CD8-positive, alpha-beta memory T cell (primary cell): Measurements from ENCODE around the gene TFB1M. TPM values are rescaled to one million over a fixed set of nuclear protein-coding genes. Genes with fewer than 3 reads are reported as not detected.
"Not testable (repeated sequence)": the region's sequence is repeated elsewhere in the genome, so short reads cannot be mapped to it uniquely, and the experiment has no call there.

ENCODE experiments used
- CTCF ChIA-PET: fragments of 350-600 bp; sonication (Branson Sonifier 250); formaldehyde crosslinking; loops from one replicate; lab custom pipeline; 2021; ENCODE audit warnings: antibody characterized with exemption; lab: Charles Lee
- POLR2A ChIA-PET: fragments of 350-600 bp; sonication (Branson Sonifier 250); formaldehyde crosslinking; loops from one replicate; lab custom pipeline; 2021; ENCODE audit warnings: antibody characterized with exemption; lab: Charles Lee
- DNase-seq, 5 donors: peaks; one replicate each; pipeline versions ENCODE4 v3.0.0 to v3.0.0-alpha.2; 2020 to 2022; ENCODE audit warnings: mixed read lengths in 1 of 5
- H3K27ac ChIP-seq: one replicate; pipeline ENCODE4 v1.7.0; 2013; ENCODE audit warnings: low read depth, mild to moderate bottlenecking, low read length, moderate library complexity
- H3K27me3 ChIP-seq: 2 replicates; pipeline ENCODE4 v1.7.0; 2013; ENCODE audit warnings: low read length, mild to moderate bottlenecking; ENCODE audit not compliant: insufficient read depth, poor library complexity, severe bottlenecking
- H3K36me3 ChIP-seq: 2 replicates; pipeline ENCODE4 v1.7.0; 2013; ENCODE audit warnings: mild to moderate bottlenecking, low read length, moderate library complexity; ENCODE audit not compliant: insufficient read depth
- H3K4me1 ChIP-seq: 2 replicates; pipeline ENCODE4 v1.7.0; 2013; ENCODE audit warnings: mild to moderate bottlenecking, low read length, moderate library complexity; ENCODE audit not compliant: insufficient read depth
- H3K4me3 ChIP-seq: 2 replicates; pipeline ENCODE4 v1.7.0; 2013; ENCODE audit warnings: mild to moderate bottlenecking, low read length
- H3K9me3 ChIP-seq: 2 replicates; pipeline ENCODE4 v1.7.0; 2013; ENCODE audit warnings: mild to moderate bottlenecking, low read length
- H3K27ac Mint-ChIP-seq, 8 donors: one replicate each; pipeline ENCODE4 v1.8.0; 2020 to 2021; ENCODE audit warnings: mixed read lengths in 8 of 8, mild to moderate bottlenecking in 6 of 8, inconsistent platforms in 3 of 8, moderate library complexity in 3 of 8
- H3K27me3 Mint-ChIP-seq, 2 donors: one replicate each; pipeline ENCODE4 v1.8.0; 2020 to 2021; ENCODE audit warnings: mixed read lengths in 2 of 2, mild to moderate bottlenecking in 1 of 2, moderate library complexity in 1 of 2
- H3K36me3 Mint-ChIP-seq, 3 donors: one replicate each; pipeline ENCODE4 v1.8.0; 2020 to 2021; ENCODE audit warnings: mixed read lengths in 3 of 3, inconsistent platforms in 1 of 3, mild to moderate bottlenecking in 1 of 3
- H3K4me1 Mint-ChIP-seq, 3 donors: one replicate each; pipeline ENCODE4 v1.8.0; 2020 to 2021; ENCODE audit warnings: mixed read lengths in 3 of 3, inconsistent platforms in 1 of 3, mild to moderate bottlenecking in 1 of 3
- H3K4me3 Mint-ChIP-seq, 7 donors: one replicate each; pipeline ENCODE4 v1.8.0; 2020 to 2021; ENCODE audit warnings: mixed read lengths in 7 of 7, mild to moderate bottlenecking in 6 of 7, moderate library complexity in 4 of 7, inconsistent platforms in 2 of 7
- H3K9me3 Mint-ChIP-seq, 5 donors: one replicate each; pipeline ENCODE4 v1.8.0; 2020 to 2022; ENCODE audit warnings: mixed read lengths in 5 of 5, mild to moderate bottlenecking in 3 of 5, moderate library complexity in 2 of 5, inconsistent platforms in 1 of 5
- polyA plus RNA-seq: library from polyadenylated mRNA; unstranded; fragments of 300-500 nt; fragmentation: Illumina TruSeq; gene quantifications from one replicate; pipeline ENCODE4 v1.2.3, GENCODE V29; 2021
- total RNA-seq, 2 experiments: library from RNA; stranded (reverse); gene quantifications; one replicate each; pipeline ENCODE4 v1.2.3, GENCODE V29; 2021

TFB1M gene
- total and polyA plus RNA-seq, 3 experiments from 2014 or later, result 13.2 to 40.8 (median 37.7) TPM

GRCh38 chr6:155274106-155274505 is 40.2 kb downstream of the TFB1M start:
- H3K4me3 Mint-ChIP-seq, result no peak overlapping the region
- Histone ChIP-seq H3K36me3 (peaks cover 7% of the 10 kb centered on the region), H3K4me1 (no peaks in the 10 kb centered on the region), H3K9me3 (no peaks in the 10 kb centered on the region), H3K4me3 (no peak overlapping the region), H3K27me3 (no peaks in the 10 kb centered on the region), H3K27ac (no peak overlapping the region)
- peaks cover 14 to 18% (median 18%) of the 10 kb centered on the region in 3 donors for H3K4me1 Mint-ChIP-seq
- H3K27ac Mint-ChIP-seq, result no peak overlapping the region
- no peaks in the 10 kb centered on the region for H3K27me3 Mint-ChIP-seq
- ChIA-PET POLR2A (no interaction called here), CTCF (no interaction called here)
- no peaks in the 10 kb centered on the region for H3K9me3 Mint-ChIP-seq
- H3K36me3 Mint-ChIP-seq, result peaks cover 0 to 63% (median 15%) of the 10 kb centered on the region in 3 donors
- no peak for DNase-seq

GRCh38 chr6:155273431-155273830 is 40.9 kb downstream of the TFB1M start:
- ChIA-PET POLR2A (no interaction called here), CTCF (interaction anchor here (1.6 kb wide), 1 partner anchor 9 kb away, joined by 3 read pairs; no protein-coding TSS in a partner anchor)
- peaks cover 7% of the 10 kb centered on the region for H3K36me3 ChIP-seq
- no peak overlapping the region for H3K4me3 ChIP-seq
- no peaks in the 10 kb centered on the region for H3K4me1 ChIP-seq
- DNase-seq, result no peak
- Mint-ChIP-seq H3K27me3 (no peaks in the 10 kb centered on the region), H3K36me3 (peaks cover 0 to 56% (median 15%) of the 10 kb centered on the region in 3 donors), H3K4me3 (no peak overlapping the region), H3K27ac (peak overlapping the region in 4 of 8 donors; percentile 26 to 51 (median 33)), H3K4me1 (peaks cover 13 to 18% (median 15%) of the 10 kb centered on the region in 3 donors), H3K9me3 (no peaks in the 10 kb centered on the region)
- H3K27me3 ChIP-seq, result no peaks in the 10 kb centered on the region
- H3K9me3 ChIP-seq, result no peaks in the 10 kb centered on the region
- no peak overlapping the region for H3K27ac ChIP-seq

GRCh38 chr6:155272353-155273232 is 41.7 kb downstream of the TFB1M start:
- Mint-ChIP-seq H3K4me3 (no peak overlapping the region), H3K27me3 (no peaks in the 10 kb centered on the region), H3K36me3 (peaks cover 0 to 56% (median 15%) of the 10 kb centered on the region in 3 donors), H3K9me3 (no peaks in the 10 kb centered on the region), H3K4me1 (peaks cover 15 to 22% (median 17%) of the 10 kb centered on the region in 3 donors), H3K27ac (peak overlapping the region in 1 of 8 donors; percentile 51)
- ChIA-PET POLR2A (no interaction called here), CTCF (interaction anchor here (1.6 kb wide), 1 partner anchor 10 kb away, joined by 3 read pairs; no protein-coding TSS in a partner anchor)
- Histone ChIP-seq H3K27ac (no peak overlapping the region), H3K4me1 (no peaks in the 10 kb centered on the region), H3K27me3 (no peaks in the 10 kb centered on the region), H3K4me3 (no peak overlapping the region), H3K36me3 (peaks cover 7% of the 10 kb centered on the region), H3K9me3 (no peaks in the 10 kb centered on the region)
- DNase-seq, result no peak

GRCh38 chr6:155271145-155271544 is 43.1 kb downstream of the TFB1M start:
- no peak overlapping the region for H3K27ac Mint-ChIP-seq
- no peak overlapping the region for H3K27ac ChIP-seq
- H3K4me1 ChIP-seq, result no peaks in the 10 kb centered on the region
- no peaks in the 10 kb centered on the region for H3K9me3 Mint-ChIP-seq
- H3K4me1 Mint-ChIP-seq, result peaks cover 12 to 19% (median 16%) of the 10 kb centered on the region in 3 donors
- POLR2A ChIA-PET, result no interaction called here
- no peak overlapping the region for H3K4me3 ChIP-seq
- no peaks in the 10 kb centered on the region for H3K27me3 ChIP-seq
- no peaks in the 10 kb centered on the region for H3K9me3 ChIP-seq
- DNase-seq, result no peak
- H3K4me3 Mint-ChIP-seq, result no peak overlapping the region
- H3K27me3 Mint-ChIP-seq, result no peaks in the 10 kb centered on the region
- CTCF ChIA-PET, result no interaction called here
- peaks cover 0 to 56% (median 14%) of the 10 kb centered on the region in 3 donors for H3K36me3 Mint-ChIP-seq
- H3K36me3 ChIP-seq, result peaks cover 7% of the 10 kb centered on the region

GRCh38 chr6:155270561-155271091 is 43.7 kb downstream of the TFB1M start:
- no peak for DNase-seq
- Mint-ChIP-seq H3K9me3 (no peaks in the 10 kb centered on the region), H3K27ac (no peak overlapping the region), H3K4me3 (no peak overlapping the region), H3K27me3 (no peaks in the 10 kb centered on the region), H3K36me3 (peaks cover 0 to 56% (median 14%) of the 10 kb centered on the region in 3 donors), H3K4me1 (peaks cover 11 to 19% (median 12%) of the 10 kb centered on the region in 3 donors)
- Histone ChIP-seq H3K27me3 (no peaks in the 10 kb centered on the region), H3K36me3 (peaks cover 7% of the 10 kb centered on the region), H3K27ac (no peak overlapping the region), H3K4me3 (no peak overlapping the region), H3K4me1 (no peaks in the 10 kb centered on the region), H3K9me3 (no peaks in the 10 kb centered on the region)
- ChIA-PET CTCF (no interaction called here), POLR2A (no interaction called here)

GRCh38 chr6:155269765-155270164 is 44.5 kb downstream of the TFB1M start:
- no peak overlapping the region for H3K27ac ChIP-seq
- ChIA-PET CTCF (interaction anchor here (1.3 kb wide), 1 partner anchor 9 kb away, joined by 3 read pairs; no protein-coding TSS in a partner anchor), POLR2A (no interaction called here)
- no peaks in the 10 kb centered on the region for H3K9me3 ChIP-seq
- H3K4me3 ChIP-seq, result no peak overlapping the region
- H3K27me3 Mint-ChIP-seq, result no peaks in the 10 kb centered on the region
- H3K4me1 Mint-ChIP-seq, result peaks cover 11 to 15% (median 12%) of the 10 kb centered on the region in 3 donors
- no peaks in the 10 kb centered on the region for H3K9me3 Mint-ChIP-seq
- H3K4me1 ChIP-seq, result no peaks in the 10 kb centered on the region
- H3K36me3 ChIP-seq, result peaks cover 7% of the 10 kb centered on the region
- H3K4me3 Mint-ChIP-seq, result no peak overlapping the region
- H3K36me3 Mint-ChIP-seq, result peaks cover 0 to 58% (median 14%) of the 10 kb centered on the region in 3 donors
- H3K27me3 ChIP-seq, result no peaks in the 10 kb centered on the region
- peak overlapping the region in 1 of 8 donors; percentile 49 for H3K27ac Mint-ChIP-seq
- DNase-seq, result no peak

GRCh38 chr6:155268088-155268867 is 46.0 kb downstream of the TFB1M start:
- Mint-ChIP-seq H3K36me3 (peaks cover 0 to 64% (median 16%) of the 10 kb centered on the region in 3 donors), H3K4me1 (peaks cover 12 to 14% (median 12%) of the 10 kb centered on the region in 3 donors), H3K27ac (peak overlapping the region in 3 of 8 donors; percentile 2 to 70 (median 52))
- H3K27ac ChIP-seq, H3K27me3 Mint-ChIP-seq, H3K4me1 ChIP-seq, H3K4me3 Mint-ChIP-seq, H3K9me3 ChIP-seq, POLR2A ChIA-PET, H3K36me3 ChIP-seq, H3K27me3 ChIP-seq, H3K4me3 ChIP-seq, H3K9me3 Mint-ChIP-seq: not testable (repeated sequence)
- CTCF ChIA-PET, result interaction anchor here (1.3 to 1.5 kb wide), 2 partner anchors 11 to 340 kb away, joined by 3 to 6 read pairs; no protein-coding TSS in a partner anchor
- peak in 1 of 5 donors; percentile 13 for DNase-seq
